Measurements from ENCODE around the gene MKX.

The MKX gene, protein sequence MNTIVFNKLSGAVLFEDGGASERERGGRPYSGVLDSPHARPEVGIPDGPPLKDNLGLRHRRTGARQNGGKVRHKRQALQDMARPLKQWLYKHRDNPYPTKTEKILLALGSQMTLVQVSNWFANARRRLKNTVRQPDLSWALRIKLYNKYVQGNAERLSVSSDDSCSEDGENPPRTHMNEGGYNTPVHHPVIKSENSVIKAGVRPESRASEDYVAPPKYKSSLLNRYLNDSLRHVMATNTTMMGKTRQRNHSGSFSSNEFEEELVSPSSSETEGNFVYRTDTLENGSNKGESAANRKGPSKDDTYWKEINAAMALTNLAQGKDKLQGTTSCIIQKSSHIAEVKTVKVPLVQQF

DNA sequence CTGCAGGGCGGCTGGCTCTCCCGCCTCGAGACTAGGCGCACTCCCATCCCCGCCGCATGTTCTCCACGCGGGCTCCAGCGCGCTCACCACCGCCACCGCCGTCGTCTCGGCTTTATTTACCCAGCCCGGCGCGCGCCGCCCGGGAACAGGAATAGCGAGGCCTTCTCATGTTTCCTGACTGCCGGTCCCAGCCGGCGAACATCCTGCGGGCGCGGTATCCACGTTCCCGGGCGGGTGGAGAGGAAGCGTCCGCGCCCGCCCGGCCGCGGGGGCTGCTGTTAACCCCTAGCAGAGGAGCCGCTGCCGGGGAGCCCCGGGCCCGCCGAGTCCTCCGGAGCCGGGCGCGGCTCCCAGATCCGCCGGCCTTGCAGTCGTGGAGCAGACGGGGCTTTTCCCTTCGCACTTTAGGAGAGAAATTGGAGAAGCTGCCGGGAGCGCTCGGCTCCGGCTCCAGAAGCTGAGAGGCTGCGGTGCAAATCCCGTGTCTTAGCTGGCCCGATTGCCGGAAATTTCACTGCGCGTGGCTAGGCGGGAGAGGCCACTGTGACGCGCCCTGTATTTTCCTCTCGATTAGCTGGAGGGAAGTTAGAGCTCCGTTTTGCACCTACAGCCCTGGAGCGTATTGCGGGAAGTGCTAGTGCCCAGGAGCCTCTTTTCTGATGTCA lies at the start of gene MKX:
Gene MKX, minus strand, starts transcription at position 88 of the 665 bp plus-strand sequence. CDS start 2,404 bp downstream, outside the sequence.
- peak; percentile 17 to 23 for DNase-seq

DNA sequence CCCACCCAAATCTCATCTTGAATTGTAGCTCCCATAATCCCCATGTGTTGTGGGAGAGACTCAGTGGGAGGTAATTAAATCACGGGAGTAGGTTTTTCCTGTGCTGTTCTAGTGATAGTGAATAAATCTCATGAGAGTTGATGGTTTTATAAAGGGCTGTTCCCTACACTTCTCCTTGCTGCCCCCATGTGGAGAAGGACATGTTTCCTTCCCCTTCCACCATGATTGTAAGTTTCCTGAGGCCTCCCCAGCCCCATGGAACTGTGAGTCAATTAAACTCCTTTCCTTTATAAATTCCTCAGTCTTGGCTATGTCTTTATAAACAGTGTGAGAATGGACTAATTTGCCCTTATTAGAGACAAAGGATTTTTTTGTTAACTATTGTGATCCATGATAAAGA lies 48.5 kb upstream of the MKX start:
- DNase-seq: no peak

DNA sequence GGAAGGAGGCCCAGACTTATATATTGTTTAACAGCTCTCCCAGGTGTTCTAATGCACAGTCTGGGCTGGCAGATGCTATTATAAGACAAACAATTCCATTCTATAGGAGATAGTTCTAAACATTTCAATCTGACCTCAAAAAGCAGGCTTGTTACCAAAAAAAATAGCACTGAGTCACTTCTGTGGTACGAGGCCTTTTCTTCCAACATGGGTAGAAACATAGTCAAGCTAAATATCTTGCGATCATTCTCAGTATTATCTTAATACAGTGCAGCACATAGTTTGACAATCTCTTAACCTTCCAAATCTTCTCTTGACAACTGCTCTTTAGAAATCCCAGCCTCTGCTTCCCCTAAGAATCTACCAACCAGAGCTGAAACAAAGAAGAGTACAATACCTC lies 46.6 kb upstream of the MKX start:
- DNase-seq: no peak

GRCh38 chr10:27784272-27784671 lies 38.7 kb upstream of the MKX start:
- no peak for DNase-seq

- DNase-seq: peak in 1 of 2 donors; percentile 16
Measured at GRCh38 chr10:27783660-27784059, 38.0 kb upstream of the MKX start.

GRCh38 chr10:27779462-27780015 lies 33.9 kb upstream of the MKX start:
- DNase-seq: no peak

DNA sequence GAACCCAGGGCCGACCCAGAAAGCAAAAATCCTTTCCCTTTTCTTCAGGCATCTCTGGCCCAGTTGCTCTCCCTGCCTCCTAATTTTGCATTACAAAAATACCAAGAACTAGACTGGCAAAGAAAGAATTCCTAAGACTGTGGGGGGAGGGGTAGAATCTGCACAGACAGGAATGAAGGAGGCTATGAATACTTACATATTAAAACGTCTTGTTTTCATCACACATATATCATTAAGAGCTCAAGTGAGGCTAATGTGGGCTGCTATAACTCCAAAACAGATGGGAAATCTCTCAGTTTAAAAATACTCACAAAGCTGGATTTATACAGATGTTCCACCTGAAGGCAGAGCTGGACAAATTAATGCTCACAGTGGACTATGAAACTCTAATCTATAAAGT lies 29.2 kb upstream of the MKX start:
- DNase-seq: no peak

GRCh38 chr10:27771231-27771630 lies 25.6 kb upstream of the MKX start:
- DNase-seq: no peak

DNA sequence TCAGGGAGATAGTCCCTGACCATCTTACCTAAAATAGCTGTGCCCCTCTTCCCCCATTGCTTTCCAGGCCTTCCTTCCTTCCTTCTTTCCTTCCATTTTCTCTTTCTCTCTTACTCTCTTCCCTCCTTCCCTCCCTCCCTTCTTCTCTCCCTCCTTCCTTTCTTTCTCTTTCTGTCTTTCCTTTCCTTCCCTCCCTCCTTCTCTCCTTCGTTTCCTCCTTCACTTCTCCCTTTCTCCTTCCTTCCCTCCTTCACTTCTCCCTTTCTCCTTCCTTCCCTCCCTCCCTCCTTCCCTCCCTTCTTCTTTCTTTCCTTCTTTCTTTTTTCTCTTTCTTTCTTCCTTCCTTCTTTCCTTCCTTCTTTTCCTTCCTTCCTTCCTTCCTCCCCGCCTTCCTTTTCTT lies 24.6 kb upstream of the MKX start:
- no peak for DNase-seq

GRCh38 chr10:27760867-27761266 lies 15.2 kb upstream of the MKX start:
- no peak for DNase-seq

- DNase-seq: no peak
Measured at GRCh38 chr10:27759483-27760272, 14.1 kb upstream of the MKX start.

DNA sequence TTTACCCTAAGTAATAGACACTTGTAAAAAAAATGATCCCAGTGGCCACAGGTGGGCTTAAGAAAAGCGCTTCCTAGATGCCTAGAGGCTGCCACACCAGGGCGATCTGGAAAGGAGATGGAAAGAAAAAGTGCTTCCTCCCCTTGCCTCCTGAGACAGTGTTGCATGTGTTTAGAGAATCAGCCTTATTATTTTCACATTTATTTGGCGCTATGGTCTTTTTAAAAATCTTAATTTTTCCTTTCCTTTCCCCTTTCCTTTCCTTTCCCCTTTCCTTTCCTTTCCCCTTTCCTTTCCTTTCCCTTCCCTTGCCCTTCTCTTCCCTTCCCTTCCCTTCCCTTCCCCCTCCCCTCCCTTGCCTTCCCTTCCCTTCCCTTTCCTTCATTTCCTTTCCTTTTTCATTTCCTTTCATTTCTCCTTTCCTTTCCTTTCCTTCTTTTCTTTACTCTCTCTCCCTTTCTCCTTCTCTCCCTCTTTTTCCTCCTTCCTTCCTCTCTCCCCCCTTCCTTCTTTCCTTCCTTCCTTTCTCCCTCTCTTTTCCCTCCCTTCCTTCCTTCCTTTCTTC lies 7.1 kb upstream of the MKX start:
- DNase-seq: no peak

DNA sequence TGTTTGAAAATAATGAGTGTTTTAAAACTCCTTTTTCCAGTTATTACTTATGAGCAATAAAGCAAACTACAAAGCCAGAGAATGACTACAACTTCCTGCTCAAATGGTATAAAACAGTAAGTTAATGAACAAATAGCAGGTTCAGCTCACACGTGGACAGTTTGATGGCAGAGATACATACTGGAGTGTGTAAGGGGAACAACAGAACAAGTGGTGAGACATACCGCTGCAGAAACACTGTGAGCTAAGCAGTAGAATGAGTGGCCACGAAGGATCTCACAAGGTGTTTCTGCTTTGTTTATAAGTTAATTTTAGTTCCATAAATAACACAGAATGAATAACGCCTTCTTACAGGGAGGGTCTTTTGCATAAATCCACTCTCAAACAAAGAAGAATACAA lies 3.0 kb upstream of the MKX start:
- DNase-seq: no peak

- no peak for DNase-seq
Measured at GRCh38 chr10:27747096-27747451, 1.5 kb upstream of the MKX start.

DNA sequence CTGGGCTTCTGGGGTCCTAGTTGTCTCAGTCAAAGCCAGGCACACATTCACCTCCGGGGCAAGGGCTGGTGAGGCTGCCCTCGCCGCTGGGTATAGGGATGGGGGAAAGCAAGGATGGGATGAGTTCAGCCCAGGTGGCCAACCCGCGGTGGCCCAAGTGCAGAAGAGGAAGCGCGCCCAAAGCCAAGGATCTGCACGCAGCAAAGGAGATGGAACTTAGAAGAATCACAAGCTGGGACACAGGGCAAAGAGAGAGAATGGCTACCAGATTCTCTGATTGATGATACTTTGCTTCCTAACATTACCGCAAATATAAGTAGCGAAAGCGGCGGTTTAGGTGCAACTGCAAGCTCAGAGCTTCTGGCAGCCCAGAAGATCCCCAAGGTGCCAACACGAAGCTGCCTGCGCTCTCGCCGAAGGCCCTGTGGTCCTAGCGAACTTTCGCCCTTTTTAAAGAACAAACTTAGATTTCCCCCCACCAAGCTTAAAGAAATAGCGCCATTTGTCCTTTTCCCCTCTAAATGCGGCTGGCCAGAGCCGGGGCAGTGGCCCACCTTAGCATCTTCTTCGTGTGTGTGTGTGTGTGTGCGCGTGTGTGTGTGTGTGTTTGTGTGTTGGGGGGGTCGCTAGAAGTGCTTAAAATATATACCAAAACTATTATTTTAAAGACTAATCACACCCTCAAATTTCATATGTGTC lies 927 bp upstream of the MKX start:
- DNase-seq: no peak

DNA sequence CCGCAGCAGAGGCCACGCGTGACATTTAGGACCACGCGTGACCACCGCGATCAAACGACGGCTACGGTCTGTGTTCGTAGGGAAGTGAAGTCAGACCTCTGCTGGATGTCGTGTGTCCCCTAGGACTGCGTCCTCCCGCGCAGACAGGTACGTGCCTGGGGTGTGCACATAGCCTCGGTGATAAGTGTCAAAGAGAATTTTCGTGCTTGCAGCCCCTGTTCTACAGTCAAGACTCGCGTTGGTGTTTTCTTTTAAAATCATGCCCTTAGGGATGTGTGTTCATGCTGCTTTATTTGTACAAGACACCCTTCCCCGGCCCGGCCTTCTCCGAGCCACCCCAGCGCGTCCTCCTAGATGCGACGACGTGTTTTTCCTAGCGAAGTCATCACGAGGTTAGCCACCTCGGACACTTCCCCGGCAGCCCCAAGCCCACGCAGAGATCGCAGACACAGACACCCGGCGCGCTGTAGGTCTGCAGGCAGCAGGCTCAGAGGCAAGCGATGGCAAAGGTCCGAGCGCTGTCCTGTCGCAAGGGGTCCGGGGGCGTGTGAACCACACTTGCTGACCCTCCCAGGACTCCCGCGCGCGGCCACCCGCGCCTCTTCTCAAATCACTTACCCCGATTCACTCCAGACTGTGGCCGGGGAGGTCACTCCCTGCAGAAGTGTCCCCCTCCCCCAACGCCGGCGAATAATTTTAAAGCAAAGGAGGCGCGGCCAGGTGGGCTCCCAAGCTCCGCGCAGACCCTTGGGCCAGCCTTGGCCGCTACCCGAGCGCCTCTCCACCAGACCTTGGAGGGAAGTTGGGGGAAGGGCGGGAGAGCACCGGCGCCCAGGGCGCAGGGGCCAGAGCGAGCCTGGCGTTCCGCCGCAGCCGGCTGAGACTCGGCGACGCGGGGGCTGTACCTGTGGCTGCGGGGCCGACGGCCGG lies 552 bp downstream of the MKX start:
- DNase-seq: peak in 1 of 2 donors; percentile 6

- peak in 1 of 2 donors; percentile 12 for DNase-seq
Measured at GRCh38 chr10:27743877-27744801, 1.5 kb downstream of the MKX start.

GRCh38 chr10:27743012-27743876 lies 2.4 kb downstream of the MKX start:
- DNase-seq: peak; percentile 24 to 26
